K562 (cell line): ENCODE measurements around the gene KLHL22. TPM values are rescaled to one million over a fixed set of nuclear protein-coding genes. Genes with fewer than 3 reads are reported as not detected.
A peak's percentile ranks its signal among the peaks of the same experiment; 100 is the strongest.

Experiments
- ATF4 ChIP-seq: fragments of 450-650 bp; formaldehyde crosslinking; IDR thresholded peaks from 2 replicates; pipeline ENCODE4 v1.4.0; 2022; ENCODE audit warnings: mild to moderate bottlenecking, moderate library complexity
- BRCA1 ChIP-seq, 2 experiments: fragments of 450-650 bp in 1 of 2; sonication (generic) in 1 of 2; formaldehyde crosslinking in 1 of 2; IDR thresholded peaks; 2 replicates each; pipeline versions ENCODE4 v1.5.0 to v1.6.1; 2017 to 2020; ENCODE audit warnings: mild to moderate bottlenecking in 1 of 2, missing genetic modification reagents in 1 of 2
- CBFA2T3 ChIP-seq: fragments of 450-650 bp; IDR thresholded peaks from 2 replicates; pipeline ENCODE4 v1.6.1; 2017
- CC2D1A ChIP-seq: fragments of 450-650 bp; IDR thresholded peaks from 2 replicates; pipeline ENCODE4 v1.6.1; 2017; ENCODE audit warnings: mild to moderate bottlenecking
- EGR1 ChIP-seq: fragments of 450-650 bp; conservative IDR thresholded peaks from 2 replicates; pipeline ENCODE4 v1.6.1; 2017; ENCODE audit warnings: mild to moderate bottlenecking
- HNRNPL ChIP-seq: fragments of 200-400 bp; formaldehyde crosslinking; IDR thresholded peaks from 2 replicates; pipeline ENCODE4 v1.6.1; 2017; ENCODE audit warnings: low read depth, mild to moderate bottlenecking, low read length
- ID3 ChIP-seq, 2 experiments: fragments of 250-450 bp in 1 of 2; fragments of 450-650 bp in 1 of 2; sonication (Bioruptor Pico) in 1 of 2; IDR thresholded peaks; 2 replicates each; pipeline versions ENCODE4 v1.6.1 to v1.8.0; 2016 to 2021; ENCODE audit warnings: mild to moderate bottlenecking in 2 of 2, moderate library complexity in 2 of 2, missing compliant biosample characterization in 1 of 2, missing genetic modification characterization in 1 of 2
- NCOA2 ChIP-seq, 2 experiments: fragments of 450-650 bp; IDR thresholded peaks; 2 replicates each; pipeline ENCODE4 v1.6.1; 2018; ENCODE audit warnings: mild to moderate bottlenecking in 2 of 2, moderate library complexity in 1 of 2; ENCODE audit not compliant: partially characterized antibody in 2 of 2
- NCOA4 ChIP-seq: fragments of 450-650 bp; IDR thresholded peaks from 2 replicates; pipeline ENCODE4 v1.6.1; 2018; ENCODE audit warnings: mild to moderate bottlenecking; ENCODE audit not compliant: partially characterized antibody
- NRF1 ChIP-seq, 2 experiments: fragments of 450-650 bp; IDR thresholded peaks in 1 of 2; conservative IDR thresholded peaks in 1 of 2; 2 replicates each; pipeline ENCODE4 v1.6.1; 2014; ENCODE audit warnings: mild to moderate bottlenecking in 2 of 2
- RBM14 ChIP-seq: fragments of 200-400 bp; formaldehyde crosslinking; IDR thresholded peaks from 2 replicates; pipeline ENCODE4 v1.6.1; 2018; ENCODE audit warnings: low read depth, mild to moderate bottlenecking, low read length, moderate library complexity, borderline replicate concordance; ENCODE audit not compliant: insufficient read depth
- RBM22 ChIP-seq: fragments of 200-400 bp; formaldehyde crosslinking; IDR thresholded peaks from 2 replicates; pipeline ENCODE4 v1.6.1; 2018; ENCODE audit warnings: low read length, low read depth; ENCODE audit not compliant: poor library complexity, severe bottlenecking
- RHOXF2B ChIP-seq: fragments of 250-450 bp; sonication (Bioruptor Pico); conservative IDR thresholded peaks from 2 replicates; pipeline ENCODE4 v1.5.1; 2021
- SUPT5H ChIP-seq: fragments of 450-650 bp; IDR thresholded peaks from 2 replicates; pipeline ENCODE4 v1.6.1; 2016
- TSC22D4 ChIP-seq: fragments of 450-650 bp; IDR thresholded peaks from 2 replicates; pipeline ENCODE4 v1.6.1; 2016; ENCODE audit warnings: missing genetic modification characterization, missing biosample characterization, control low read depth
- ZNF134 ChIP-seq: fragments of 250-450 bp; sonication (Bioruptor Pico); conservative IDR thresholded peaks from 2 replicates; pipeline ENCODE4 v1.4.0; 2020
- ZNF140 ChIP-seq: fragments of 250-450 bp; sonication (Bioruptor Pico); IDR thresholded peaks from 2 replicates; pipeline ENCODE4 v1.8.0; 2021; ENCODE audit warnings: moderate library complexity, mild to moderate bottlenecking, inconsistent platforms
- ZNF146 ChIP-seq: IDR thresholded peaks from one replicate; pipeline ENCODE4 v1.6.1; 2018; ENCODE audit warnings: missing compliant biosample characterization; ENCODE audit not compliant: unreplicated experiment
- ZNF311 ChIP-seq: fragments of 250-450 bp; sonication (Bioruptor Pico); IDR thresholded peaks from 2 replicates; pipeline ENCODE4 v1.4.0; 2020; ENCODE audit warnings: mild to moderate bottlenecking, moderate library complexity
- ZNF445 ChIP-seq: fragments of 250-450 bp; sonication (Bioruptor Pico); IDR thresholded peaks from 2 replicates; pipeline ENCODE4 v1.4.0; 2020; ENCODE audit warnings: low read depth, mild to moderate bottlenecking, moderate library complexity
- ZNF507 ChIP-seq: conservative IDR thresholded peaks from 2 replicates; pipeline ENCODE4 v1.6.1; 2017; ENCODE audit warnings: missing genetic modification characterization, missing compliant biosample characterization
- ZNF639 ChIP-seq, 2 experiments: fragments of 200-800 bp in 1 of 2; sonication (Bioruptor generic) in 1 of 2; sonication (generic) in 1 of 2; formaldehyde crosslinking in 1 of 2; IDR thresholded peaks in 1 of 2; conservative IDR thresholded peaks in 1 of 2; 2 replicates each; pipeline versions ENCODE4 v1.5.0 to v1.6.1; 2016 to 2020; ENCODE audit warnings: missing compliant biosample characterization in 1 of 2, missing genetic modification characterization in 1 of 2, missing genetic modification reagents in 1 of 2
- ZNF77 ChIP-seq: fragments of 250-450 bp; sonication (Bioruptor Pico); IDR thresholded peaks from 2 replicates; pipeline ENCODE4 v1.5.0; 2020
- polyA plus RNA-seq, 8 experiments: library from polyadenylated mRNA; depleted of rRNA in 4 of 8; stranded (reverse) in 5 of 8; unstranded in 3 of 8; fragments of >200 nt; fragmentation: Nextera tagmentation in 2 of 8; fragmentation: Illumina TruSeq in 1 of 8; extraction: Ambion mirVana in 2 of 8; extraction: Trizol in 1 of 8; gene quantifications; 2 replicates each; pipeline versions ENCODE4 v1.2.1 to v1.2.3, GENCODE V29; 2011 to 2014; ENCODE audit warnings: inconsistent platforms in 1 of 8, missing spikeins in 1 of 8
- total RNA-seq, 7 experiments: library from RNA; depleted of rRNA in 6 of 7; stranded (reverse); fragments of >200 nt in 6 of 7; fragmentation: Illumina TruSeq in 2 of 7; extraction: Trizol in 2 of 7; gene quantifications; 2 replicates each; pipeline versions ENCODE4 v1.2.1 to v1.2.3, GENCODE V29; 2011 to 2021; ENCODE audit warnings: low replicate concordance in 1 of 7
- TF ChIP-seq, protein P1 (sequence below): fragments of 250-450 bp; sonication (Bioruptor Pico); IDR thresholded peaks from 2 replicates; pipeline ENCODE4 v1.9.0; 2021; ENCODE audit warnings: mild to moderate bottlenecking, inconsistent platforms

KLHL22 gene
- total and polyA plus RNA-seq, 9 of the 15 experiments (the other 6 are each of a cell fraction or from before 2014, with no cell fraction given), result 1.3 to 25.6 (median 15.2) TPM

DNA sequence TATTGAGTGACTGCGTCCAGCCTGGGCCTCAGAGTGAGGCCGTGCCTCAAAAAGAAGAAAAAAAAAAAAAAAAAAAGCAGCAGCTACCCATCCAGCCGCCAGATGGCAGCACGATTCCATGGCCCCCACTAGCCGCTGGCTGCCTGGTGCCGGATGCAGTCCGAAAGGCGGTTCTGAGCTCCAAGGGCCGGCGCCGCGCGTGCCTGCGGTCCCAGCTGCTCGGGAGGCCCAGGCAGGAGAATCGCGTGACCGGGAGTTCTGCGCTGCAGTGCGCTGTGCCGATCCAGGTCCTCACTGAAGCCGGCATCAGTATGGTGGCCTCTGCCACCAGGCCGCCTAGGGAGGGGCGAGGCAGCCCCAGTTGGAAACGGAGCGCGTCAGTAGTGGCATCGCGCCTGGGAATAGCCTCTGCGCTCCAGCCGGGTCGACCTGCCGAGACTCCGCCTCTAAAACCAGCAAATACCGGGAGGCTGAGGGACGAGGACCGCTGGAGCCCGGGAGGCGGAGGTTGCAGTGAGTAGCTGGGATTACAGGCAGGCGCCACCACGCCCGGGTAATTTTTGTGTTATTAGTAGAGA is 77.3 kb downstream of the KLHL22 start (continued):
- no peak for TF ChIP-seq RHOXF2B (CRISPR knock-in tag)
- TF ChIP-seq ID3 (CRISPR knock-in tag; IDR thresholded peaks at IDR 0.05), result no peak
- TF ChIP-seq ID3 (tag; IDR thresholded peaks at IDR 0.05), result peak; percentile 89
- no peak for TF ChIP-seq NCOA2 (IDR thresholded peaks at IDR 0.05; ENCODE audit: partially characterized antibody in 2 of 2)
- peak; percentile 81 for TF ChIP-seq RBM22
- TF ChIP-seq ZNF507 (tag), result no peak
- no peak for TF ChIP-seq ZNF146 (CRISPR knock-in tag)
- no peak for TF ChIP-seq BRCA1 (IDR thresholded peaks at IDR 0.05)
- TF ChIP-seq BRCA1 (CRISPR knock-in tag; IDR thresholded peaks at IDR 0.05), result no peak
- no peak for TF ChIP-seq ATF4
- peak; percentile 27; the same call in 1 of the 2 replicates for TF ChIP-seq CBFA2T3
- no peak for TF ChIP-seq SUPT5H
- TF ChIP-seq CC2D1A, result peak; percentile 98
- TF ChIP-seq NCOA4, result no peak
- TF ChIP-seq RBM14, result peak; percentile 93; the same call in 1 of the 2 replicates
- TF ChIP-seq ZNF445 (CRISPR knock-in tag), result no peak
- no peak; the same call in 1 of the 2 replicates for TF ChIP-seq EGR1
- TF ChIP-seq, protein P1, sequence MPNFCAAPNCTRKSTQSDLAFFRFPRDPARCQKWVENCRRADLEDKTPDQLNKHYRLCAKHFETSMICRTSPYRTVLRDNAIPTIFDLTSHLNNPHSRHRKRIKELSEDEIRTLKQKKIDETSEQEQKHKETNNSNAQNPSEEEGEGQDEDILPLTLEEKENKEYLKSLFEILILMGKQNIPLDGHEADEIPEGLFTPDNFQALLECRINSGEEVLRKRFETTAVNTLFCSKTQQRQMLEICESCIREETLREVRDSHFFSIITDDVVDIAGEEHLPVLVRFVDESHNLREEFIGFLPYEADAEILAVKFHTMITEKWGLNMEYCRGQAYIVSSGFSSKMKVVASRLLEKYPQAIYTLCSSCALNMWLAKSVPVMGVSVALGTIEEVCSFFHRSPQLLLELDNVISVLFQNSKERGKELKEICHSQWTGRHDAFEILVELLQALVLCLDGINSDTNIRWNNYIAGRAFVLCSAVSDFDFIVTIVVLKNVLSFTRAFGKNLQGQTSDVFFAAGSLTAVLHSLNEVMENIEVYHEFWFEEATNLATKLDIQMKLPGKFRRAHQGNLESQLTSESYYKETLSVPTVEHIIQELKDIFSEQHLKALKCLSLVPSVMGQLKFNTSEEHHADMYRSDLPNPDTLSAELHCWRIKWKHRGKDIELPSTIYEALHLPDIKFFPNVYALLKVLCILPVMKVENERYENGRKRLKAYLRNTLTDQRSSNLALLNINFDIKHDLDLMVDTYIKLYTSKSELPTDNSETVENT (CRISPR knock-in tag), result peak; percentile 81
- no peak for TF ChIP-seq ZNF77
- TF ChIP-seq TSC22D4 (tag), result no peak
- TF ChIP-seq ZNF639 (CRISPR knock-in tag; conservative IDR thresholded peaks at IDR 0.05 in 1 of 2, IDR thresholded peaks at IDR 0.05 in 1 of 2), result no peak
- peak; percentile 68 to 78 for TF ChIP-seq NRF1 (conservative IDR thresholded peaks at IDR 0.05 in 1 of 2, IDR thresholded peaks at IDR 0.05 in 1 of 2)
- TF ChIP-seq ZNF311, result no peak
- TF ChIP-seq ZNF134 (CRISPR knock-in tag), result no peak
- no peak; the same call in 1 of the 2 replicates for TF ChIP-seq HNRNPL
- TF ChIP-seq ZNF140, result no peak
